Fibroblast of lung (primary cell): ENCODE measurements around the gene XRCC3. TPM values are rescaled to one million over a fixed set of nuclear protein-coding genes. Genes with fewer than 3 reads are reported as not detected.

Source experiments
- DNase-seq, 2 donors: peaks; one replicate each; pipeline versions ENCODE4 v3.0.0 to v3.0.0-alpha.2; 2010; ENCODE audit warnings: low read depth in 2 of 2
- H2AFZ ChIP-seq: 2 replicates; pipeline ENCODE4 v1.5.1; 2012; ENCODE audit warnings: low read length, control low read depth, inconsistent platforms
- H3K27ac ChIP-seq: 2 replicates; pipeline ENCODE4 v1.5.1; 2011; ENCODE audit warnings: low read length, control low read depth; ENCODE audit not compliant: insufficient read depth
- H3K27me3 ChIP-seq: 2 replicates; pipeline ENCODE4 v1.5.1; 2011; ENCODE audit warnings: mild to moderate bottlenecking, low read length; ENCODE audit not compliant: control insufficient read depth, insufficient read depth
- H3K36me3 ChIP-seq: 2 replicates; pipeline ENCODE4 v1.5.1; 2011; ENCODE audit warnings: low read length; ENCODE audit not compliant: control insufficient read depth, insufficient read depth
- H3K4me1 ChIP-seq: 2 replicates; pipeline ENCODE4 v1.5.1; 2011; ENCODE audit warnings: low read length; ENCODE audit not compliant: control insufficient read depth, insufficient read depth; ENCODE audit errors: extremely low read depth
- H3K4me2 ChIP-seq: 2 replicates; pipeline ENCODE4 v1.5.1; 2011; ENCODE audit warnings: low read length, control low read depth; ENCODE audit not compliant: insufficient read depth; ENCODE audit errors: extremely low read depth
- H3K4me3 ChIP-seq, 4 experiments: fragments of 200-600 bp in 1 of 4; sonication (generic) in 1 of 4; replicated peaks in 1 of 4; 2 replicates each; pipeline ENCODE4 v1.5.1; 2011 to 2016; ENCODE audit warnings: low read length in 4 of 4, low read depth in 3 of 4, mild to moderate bottlenecking in 3 of 4, control low read depth in 2 of 4, inconsistent platforms in 1 of 4, mixed read lengths in 1 of 4; ENCODE audit not compliant: insufficient read depth in 1 of 4; ENCODE audit errors: control extremely low read depth in 1 of 4
- H3K79me2 ChIP-seq: 2 replicates; pipeline ENCODE4 v1.5.1; 2012; ENCODE audit warnings: mild to moderate bottlenecking, low read length, inconsistent platforms; ENCODE audit not compliant: control insufficient read depth, insufficient read depth
- H3K9ac ChIP-seq: 2 replicates; pipeline ENCODE4 v1.5.1; 2011; ENCODE audit warnings: mild to moderate bottlenecking, low read length, control low read depth; ENCODE audit not compliant: insufficient read depth
- H3K9me3 ChIP-seq: 2 replicates; pipeline ENCODE4 v1.5.1; 2012; ENCODE audit warnings: low read depth, low read length; ENCODE audit not compliant: control insufficient read depth, insufficient read depth
- H4K20me1 ChIP-seq: 2 replicates; pipeline ENCODE4 v1.5.1; 2011; ENCODE audit warnings: low read length; ENCODE audit not compliant: control insufficient read depth, insufficient read depth; ENCODE audit errors: extremely low read depth
- CTCF ChIP-seq, 2 donors: IDR thresholded peaks in 1 of 2; conservative IDR thresholded peaks in 1 of 2; 1 replicate in 1 of 2; 2 replicates in 1 of 2; pipeline ENCODE4 v1.5.1; 2011 to 2012; ENCODE audit warnings: low read length in 2 of 2, control low read depth in 1 of 2, inconsistent platforms in 1 of 2, low read depth in 1 of 2, mild to moderate bottlenecking in 1 of 2
- EZH2 ChIP-seq: IDR thresholded peaks from 2 replicates; pipeline ENCODE4 v1.5.1; 2012; ENCODE audit warnings: low read length, control low read depth, mild to moderate bottlenecking; ENCODE audit errors: missing control alignments
- polyA plus RNA-seq, 2 donors: library from polyadenylated mRNA; depleted of rRNA in 1 of 2; stranded (reverse) in 1 of 2; unstranded in 1 of 2; fragments of >200 nt; gene quantifications; 2 replicates each; pipeline ENCODE4 v1.2.1, GENCODE V29; 2011 to 2012; ENCODE audit warnings: missing spikeins in 1 of 2
- total RNA-seq: library from RNA; depleted of rRNA; stranded (reverse); fragments of >200 nt; gene quantifications from 2 replicates; pipeline ENCODE4 v1.2.1, GENCODE V29; 2014

XRCC3 gene
- total and polyA plus RNA-seq, 2 donors (not counting 1 experiment from before 2014, with no cell fraction given) = 4.9 to 9.2 TPM

GRCh38 chr14:103727313-103727980 is 12.2 kb upstream of the XRCC3 start:
- H3K4me2 ChIP-seq = no peak overlapping the region
- no peaks in the 10 kb centered on the region for H3K9me3 ChIP-seq
- no peaks in the 10 kb centered on the region for H3K27me3 ChIP-seq
- H4K20me1 ChIP-seq = no peaks in the 10 kb centered on the region
- DNase-seq = no peak
- no peak overlapping the region for H3K4me3 ChIP-seq
- no peak for TF ChIP-seq CTCF (conservative IDR thresholded peaks at IDR 0.05 in 1 of 2, IDR thresholded peaks at IDR 0.05 in 1 of 2; ENCODE audit: low read depth in 1 of 2, low read length in 2 of 2)
- no peak for TF ChIP-seq EZH2
- H3K79me2 ChIP-seq = peaks cover 23% of the 10 kb centered on the region
- peaks cover 4% of the 10 kb centered on the region for H3K4me1 ChIP-seq
- no peak overlapping the region for H3K27ac ChIP-seq
- no peak overlapping the region for H3K9ac ChIP-seq
- peaks cover 12% of the 10 kb centered on the region for H3K36me3 ChIP-seq
- H2AFZ ChIP-seq = no peak overlapping the region

DNA sequence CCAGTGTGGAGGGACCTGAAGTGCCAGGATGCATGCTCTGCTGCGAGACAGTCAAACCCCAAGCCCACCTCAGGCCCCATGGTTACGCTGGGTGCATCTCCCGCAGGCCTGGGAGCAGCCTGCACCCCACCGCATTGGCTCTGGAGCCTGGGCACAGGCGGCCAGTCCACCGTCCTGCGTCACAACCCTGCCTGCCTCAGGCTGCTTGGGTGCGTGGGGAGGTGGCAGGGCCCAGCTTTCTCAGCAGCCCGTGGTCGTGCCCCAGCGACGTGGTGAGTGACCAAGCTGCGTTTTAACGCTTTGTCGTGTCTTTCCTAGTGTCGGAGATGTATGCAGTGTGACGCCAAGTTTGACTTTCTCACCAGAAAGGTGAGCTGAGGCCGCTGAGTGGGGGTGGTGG is 11.2 kb upstream of the XRCC3 start:
- H3K4me3 ChIP-seq = no peak overlapping the region
- no peaks in the 10 kb centered on the region for H3K9me3 ChIP-seq
- H3K27me3 ChIP-seq = no peaks in the 10 kb centered on the region
- H3K79me2 ChIP-seq = peaks cover 28% of the 10 kb centered on the region
- no peak overlapping the region for H3K27ac ChIP-seq
- peaks cover 11% of the 10 kb centered on the region for H3K36me3 ChIP-seq
- no peak overlapping the region for H3K9ac ChIP-seq
- H4K20me1 ChIP-seq = no peaks in the 10 kb centered on the region
- H2AFZ ChIP-seq = no peak overlapping the region
- no peak overlapping the region for H3K4me2 ChIP-seq
- H3K4me1 ChIP-seq = peaks cover 4% of the 10 kb centered on the region
- TF ChIP-seq CTCF (conservative IDR thresholded peaks at IDR 0.05 in 1 of 2, IDR thresholded peaks at IDR 0.05 in 1 of 2; ENCODE audit: low read depth in 1 of 2, low read length in 2 of 2) (no peak), EZH2 (no peak)
- DNase-seq = no peak

- no peak for TF ChIP-seq CTCF (conservative IDR thresholded peaks at IDR 0.05 in 1 of 2, IDR thresholded peaks at IDR 0.05 in 1 of 2; ENCODE audit: low read depth in 1 of 2, low read length in 2 of 2)
- no peak for TF ChIP-seq EZH2
- Histone ChIP-seq H3K9ac (no peak overlapping the region), H3K36me3 (peaks cover 11% of the 10 kb centered on the region), H3K4me3 (no peak overlapping the region), H3K4me2 (no peak overlapping the region), H3K9me3 (no peaks in the 10 kb centered on the region), H2AFZ (no peak overlapping the region), H3K79me2 (peaks cover 34% of the 10 kb centered on the region), H4K20me1 (no peaks in the 10 kb centered on the region), H3K27me3 (no peaks in the 10 kb centered on the region), H3K27ac (no peak overlapping the region), H3K4me1 (peaks cover 4% of the 10 kb centered on the region)
- no peak for DNase-seq
Observed at GRCh38 chr14:103725739-103726395, 10.6 kb upstream of the XRCC3 start.
